Cardiac septum (tissue), 1 donor: ENCODE data around the gene ATL2. TPM values are rescaled to one million over a fixed set of nuclear protein-coding genes. Genes with fewer than 3 reads are reported as not detected.
"Not testable (repeated sequence)": the region's sequence is repeated elsewhere in the genome, so short reads cannot be mapped to it uniquely, and the experiment has no call there.

Experiments used
- DNase-seq: peaks from one replicate; pipeline ENCODE4 v3.0.0-alpha.2; 2020; ENCODE audit warnings: low spot score
- intact Hi-C: fragments of 100-400 bp; cut with DNase I; formaldehyde crosslinking; loops from one replicate; pipeline ENCODE4 v1.14.0; 2022
- total RNA-seq: library from RNA; stranded (reverse); fragmentation: NEBNext Ultra II Directional; extraction: Animal tissue kit (Norgen Biotek cat#: 25700); gene quantifications from one replicate; pipeline ENCODE4 v1.2.1, GENCODE V29; 2021
- donor health status: DM: no; HTN: no; CAD: no.

The ATL2 gene
- total RNA-seq, 1 donor from 2014 or later: 27.1 TPM

DNA sequence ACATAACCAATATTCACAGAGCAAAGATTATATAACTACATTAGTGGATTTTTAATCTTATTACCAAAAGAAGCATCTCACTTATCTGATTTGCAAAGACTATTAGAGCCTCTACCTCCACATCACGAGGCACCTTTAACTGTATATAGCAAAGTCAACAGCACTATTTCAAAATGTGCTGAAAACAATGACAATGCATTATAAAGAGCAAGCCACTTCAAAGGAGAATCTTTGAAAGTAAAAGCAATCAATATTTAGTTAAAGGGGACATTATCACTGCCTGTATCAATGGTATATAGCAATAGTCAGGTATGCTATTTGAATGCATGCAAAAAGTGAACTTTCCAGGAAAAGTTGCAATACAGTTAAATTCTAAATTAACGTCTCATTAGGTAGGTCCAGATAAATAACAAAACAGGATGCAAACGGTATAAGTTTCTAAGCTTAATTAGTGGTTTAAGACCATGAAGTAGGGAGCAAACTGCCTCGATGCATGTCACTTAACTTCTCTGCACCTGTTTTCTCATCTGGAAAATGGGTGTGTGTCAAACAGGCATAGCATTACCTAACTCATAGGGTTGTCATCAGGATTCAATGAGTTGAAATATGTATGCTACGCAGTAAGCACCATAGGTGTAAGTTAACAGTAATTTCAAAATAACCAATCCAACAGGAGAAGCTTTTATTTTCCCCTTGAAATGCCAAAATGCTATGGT is 31.6 kb downstream of the ATL2 start:
- DNase-seq: no peak
- intact Hi-C loops: no loop called here

DNA sequence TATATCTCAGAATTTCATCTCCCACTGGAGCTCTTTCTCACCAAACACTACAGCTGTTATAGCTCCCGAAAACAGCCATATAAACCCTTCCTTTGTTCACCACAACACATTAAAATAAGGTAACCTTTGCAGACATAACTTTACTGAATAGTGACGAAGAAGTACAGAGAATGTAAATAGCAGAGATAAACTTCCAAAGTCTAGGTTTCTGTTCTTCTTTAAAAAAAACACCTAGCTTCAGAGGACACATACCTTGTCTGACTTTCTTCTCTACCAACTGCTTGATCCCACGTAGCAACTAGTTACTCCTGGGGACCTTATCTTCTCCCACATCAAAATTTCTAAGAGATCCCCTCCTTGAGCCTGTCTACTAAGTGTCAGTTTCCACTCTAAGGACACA is 32.3 kb downstream of the ATL2 start:
- intact Hi-C loops: no loop called here
- DNase-seq: no peak

DNA sequence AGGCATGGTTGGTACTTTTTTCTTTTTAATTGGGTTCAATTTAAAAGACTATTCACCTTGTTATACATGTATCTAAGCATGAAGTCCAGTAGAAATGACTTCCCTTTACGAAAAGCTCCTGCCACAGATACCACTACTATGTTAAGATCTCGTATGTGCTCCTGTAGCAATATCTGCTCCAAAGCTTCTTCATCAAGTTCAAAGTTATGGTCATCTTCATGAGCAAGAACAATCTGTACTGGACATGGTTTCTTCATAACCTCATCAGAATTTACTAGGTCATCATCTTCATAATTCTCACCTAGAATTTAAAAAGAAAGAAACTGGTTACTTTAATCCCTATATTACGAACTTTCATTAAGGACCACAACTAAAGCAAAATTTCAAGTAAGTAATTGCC is 33.9 kb downstream of the ATL2 start:
- no peak for DNase-seq
- intact Hi-C loops: no loop called here

DNA sequence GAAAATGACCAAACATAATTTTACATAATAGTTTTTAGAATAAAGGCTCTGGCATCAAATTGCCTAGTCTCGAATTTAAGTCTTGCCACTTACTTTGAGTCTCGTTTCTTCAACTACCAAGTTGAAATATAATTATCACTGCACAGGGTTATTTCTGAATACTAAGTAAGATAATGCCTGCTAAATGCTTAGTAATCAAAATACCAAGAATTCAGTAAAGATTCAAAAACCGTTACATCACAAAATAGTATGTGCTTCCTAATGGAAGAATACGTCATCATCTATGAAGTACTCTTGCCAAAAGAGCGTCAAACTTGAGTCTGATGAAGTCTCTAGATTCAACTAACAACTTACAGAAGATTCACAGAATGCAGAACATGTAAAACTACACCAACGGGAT is 40.5 kb downstream of the ATL2 start:
- intact Hi-C loops: no loop called here
- no peak for DNase-seq

DNA sequence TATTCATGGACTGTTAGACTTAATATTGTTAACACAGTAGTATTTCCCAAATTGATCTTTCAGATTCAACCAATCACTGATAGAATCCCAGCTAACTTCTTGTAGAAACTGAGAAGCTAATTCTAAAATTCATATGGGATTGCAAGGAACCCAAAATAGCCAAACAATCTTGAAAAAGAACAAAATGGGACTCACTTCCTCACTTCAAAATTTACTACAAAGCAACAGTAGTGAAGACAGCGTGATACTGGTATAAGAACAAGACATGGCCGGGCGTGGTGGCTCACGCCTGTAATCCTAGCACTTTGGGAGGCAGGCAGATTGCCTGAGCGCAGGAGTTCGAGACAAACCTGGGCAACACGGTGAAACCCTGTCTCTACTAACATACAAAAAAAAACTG is 46.3 kb downstream of the ATL2 start:
- intact Hi-C loops: no loop called here
- DNase-seq: no peak

DNA sequence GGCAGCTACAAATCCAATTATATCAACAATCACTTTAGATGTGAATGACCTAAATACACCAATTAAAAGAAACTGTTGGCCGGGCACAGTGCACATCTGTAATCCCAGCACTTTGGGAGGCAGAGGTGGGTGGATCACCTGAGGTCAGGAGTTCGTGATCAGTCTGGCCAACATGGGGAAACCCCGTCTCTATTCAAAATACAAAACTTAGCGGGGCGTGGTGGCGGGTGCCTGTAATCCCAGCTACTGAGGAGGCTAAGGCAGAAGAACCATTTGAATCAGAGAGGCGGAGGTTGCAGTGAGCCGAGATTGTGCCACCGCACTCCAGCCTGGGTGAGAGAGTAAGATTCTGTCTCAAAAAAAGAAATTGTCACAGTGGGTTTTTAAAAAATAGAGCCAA is 49.5 kb downstream of the ATL2 start:
- intact Hi-C loops: no loop called here
- no peak for DNase-seq

DNA sequence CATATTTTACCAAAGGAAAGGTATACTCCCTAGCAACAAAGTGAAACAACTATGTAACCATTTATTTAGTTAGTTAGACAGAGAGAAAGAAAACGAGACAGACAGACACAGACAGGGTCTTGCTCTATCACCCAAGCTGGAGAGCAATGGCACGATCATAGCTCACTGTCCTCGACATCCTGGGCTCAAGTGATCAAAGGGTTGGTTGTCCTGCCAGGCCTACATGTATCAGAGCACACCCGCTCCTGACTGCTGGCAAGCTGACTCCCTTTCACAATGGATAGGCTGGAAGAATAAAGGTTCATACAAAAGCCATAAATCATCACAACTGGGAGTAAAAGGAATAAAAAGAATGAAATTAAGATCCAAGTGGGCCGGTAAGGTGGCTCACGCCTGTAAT is 53.5 kb downstream of the ATL2 start:
- no peak for DNase-seq
- intact Hi-C loops: no loop called here

DNA sequence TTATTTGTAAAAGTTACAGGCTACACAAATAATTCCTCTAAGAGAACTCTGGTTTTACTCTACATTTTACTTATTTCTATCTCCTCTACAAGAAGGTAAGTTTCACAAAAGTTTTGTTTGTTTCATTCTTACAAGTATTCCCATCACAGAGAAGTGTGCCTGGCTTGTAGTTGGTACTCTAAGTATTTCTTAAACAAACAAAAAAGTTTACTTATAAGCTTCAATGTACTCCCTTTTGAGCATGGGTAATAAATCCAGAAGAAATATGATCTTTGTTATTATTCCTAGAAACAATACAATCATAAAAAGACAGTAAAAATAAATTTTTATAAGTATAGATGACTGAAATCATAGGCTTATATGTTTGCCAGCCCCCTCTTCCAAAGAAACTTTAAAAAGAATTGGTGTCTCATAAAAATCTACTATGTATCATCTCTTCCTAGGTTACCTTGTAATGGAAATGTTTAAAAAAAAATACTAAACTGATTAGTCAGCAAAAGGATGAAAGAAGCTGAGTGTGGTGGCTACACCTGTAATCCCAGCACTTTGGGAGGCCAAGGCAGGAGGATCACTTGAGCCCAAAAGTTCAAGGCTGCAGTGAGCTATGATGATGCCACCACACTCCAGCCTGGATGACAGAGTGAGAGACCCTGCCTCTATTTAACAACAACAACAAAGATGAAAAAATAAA is 54.7 kb downstream of the ATL2 start:
- no peak for DNase-seq
- intact Hi-C loops: no loop called here

DNA sequence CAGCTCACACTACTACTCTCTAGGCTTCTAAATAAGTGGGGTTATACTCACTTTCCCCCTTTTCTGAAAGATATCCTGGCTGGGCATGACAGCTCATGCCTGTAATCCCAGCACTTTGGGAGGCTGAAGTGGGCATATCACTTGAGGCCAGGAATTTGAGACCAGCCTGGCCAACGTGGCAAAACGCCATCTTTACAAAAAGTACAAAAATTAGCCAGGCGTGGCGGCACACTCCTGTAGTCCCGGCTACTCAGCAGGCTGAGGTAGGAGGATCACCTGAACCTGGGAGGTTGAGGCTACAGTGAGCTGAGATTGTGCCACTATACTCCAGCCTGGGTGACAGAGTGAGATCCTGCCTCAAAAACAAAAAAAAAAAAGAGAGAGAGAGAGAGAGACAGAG is 57.8 kb downstream of the ATL2 start:
- intact Hi-C loops: loop anchor here (5.0 kb wide), 4 partner anchors 53 to 423 kb away; no protein-coding TSS in a partner anchor
- DNase-seq: not testable (repeated sequence)

DNA sequence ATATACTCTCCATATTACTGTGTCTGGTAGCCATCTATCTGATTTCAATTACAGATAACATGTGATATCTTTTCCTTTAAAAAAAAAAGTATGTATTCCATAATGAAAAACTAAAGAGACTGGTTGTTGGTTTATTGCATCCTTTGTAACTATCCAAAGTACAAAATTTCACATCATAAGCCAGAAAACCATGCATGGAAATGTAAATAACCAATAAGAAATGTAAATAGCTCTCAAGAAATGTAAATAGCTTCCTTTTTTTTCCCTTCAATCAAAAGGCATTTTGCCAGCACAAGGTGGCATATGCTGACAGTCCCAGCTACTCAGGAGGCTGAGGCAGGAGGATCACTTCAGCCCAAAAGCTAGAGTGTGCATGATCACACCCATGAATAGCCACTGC is 59.3 kb downstream of the ATL2 start:
- DNase-seq: no peak
- intact Hi-C loops: loop anchor here (5.0 kb wide), 4 partner anchors 55 to 425 kb away; no protein-coding TSS in a partner anchor

DNA sequence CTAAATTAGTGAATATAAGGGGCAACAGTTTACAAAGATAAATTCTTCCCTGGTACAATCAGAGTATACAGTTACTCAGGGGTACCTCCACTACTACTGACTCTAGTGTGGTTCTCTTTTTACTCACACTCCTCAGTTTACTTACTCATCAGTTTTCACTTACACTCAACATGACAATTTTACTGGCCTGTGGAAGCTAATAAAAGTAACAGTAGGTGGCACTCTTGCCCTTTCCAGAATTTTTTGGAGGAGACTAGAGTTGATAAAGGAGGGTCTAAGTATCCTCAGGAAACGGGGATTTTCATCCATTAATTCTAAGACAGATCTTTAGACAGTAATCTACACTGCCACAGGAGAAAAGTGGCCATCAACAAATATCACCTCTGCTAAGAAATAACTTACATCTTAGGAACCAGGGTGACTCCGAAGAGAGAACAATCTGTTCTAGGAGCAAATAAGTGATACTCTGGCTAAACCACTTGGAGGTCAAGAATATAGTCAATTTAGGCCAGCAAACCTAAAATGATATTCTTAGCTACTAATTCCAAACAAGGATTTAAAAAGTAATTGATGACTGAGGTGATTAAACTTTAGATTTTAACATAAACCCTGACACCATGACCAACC is 61.3 kb downstream of the ATL2 start:
- intact Hi-C loops: loop anchor here (5.0 kb wide), 4 partner anchors 56 to 426 kb away; no protein-coding TSS in a partner anchor
- no peak for DNase-seq

DNA sequence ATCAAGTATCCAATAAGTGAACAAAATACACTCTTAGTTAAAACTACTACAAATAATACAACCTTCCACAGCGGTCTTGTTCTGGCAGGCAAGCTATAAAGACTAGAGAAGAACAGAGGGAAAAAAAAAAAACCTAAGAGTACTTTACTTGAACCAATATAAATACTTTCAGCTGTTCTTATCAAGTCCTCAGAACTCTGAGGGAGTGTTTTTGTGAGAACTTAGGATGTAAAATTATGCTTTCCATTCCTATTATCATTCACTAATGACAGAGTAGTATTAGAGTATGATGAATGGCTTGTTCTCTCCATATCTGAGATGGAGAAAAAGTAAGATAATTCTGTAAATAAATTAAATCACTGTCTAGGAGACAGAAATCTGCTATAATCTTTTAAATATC is 68.3 kb downstream of the ATL2 start:
- intact Hi-C loops: no loop called here
- no peak for DNase-seq

DNA sequence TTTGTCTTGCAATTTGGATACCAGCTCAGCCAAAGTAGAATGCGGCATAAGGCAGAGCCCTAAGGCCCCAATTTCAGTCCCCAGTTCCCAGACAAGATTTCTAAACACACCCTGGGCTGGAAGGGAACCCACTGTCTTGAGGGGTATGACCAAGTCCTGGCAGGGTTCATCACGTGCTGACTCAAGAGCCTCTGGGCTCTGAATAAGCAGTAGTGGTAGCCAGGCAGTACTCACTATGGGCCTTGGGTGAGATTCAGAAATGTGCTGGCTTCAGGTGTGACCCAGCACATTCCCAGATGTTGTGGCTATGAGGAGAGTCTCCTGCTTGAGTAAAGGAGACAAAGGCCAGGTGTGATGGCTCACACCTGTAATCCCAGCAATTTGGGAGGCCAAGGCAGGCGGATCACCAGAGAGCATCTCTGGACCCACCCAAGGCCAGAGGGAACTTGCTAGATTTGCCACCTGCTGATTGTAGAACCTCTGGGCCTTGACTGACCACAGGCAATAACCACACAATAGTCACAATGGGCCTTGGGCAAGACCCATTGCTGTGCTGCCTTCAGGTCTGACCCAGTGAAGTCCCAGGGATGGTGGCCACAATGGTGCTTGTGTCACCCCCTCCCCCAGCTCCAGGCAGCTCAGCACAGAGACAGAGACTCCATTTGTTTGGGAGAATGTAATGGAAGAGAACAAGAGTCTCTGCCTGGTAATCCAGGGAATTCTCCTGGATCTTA is 74.9 kb downstream of the ATL2 start:
- intact Hi-C loops: no loop called here
- DNase-seq: no peak

DNA sequence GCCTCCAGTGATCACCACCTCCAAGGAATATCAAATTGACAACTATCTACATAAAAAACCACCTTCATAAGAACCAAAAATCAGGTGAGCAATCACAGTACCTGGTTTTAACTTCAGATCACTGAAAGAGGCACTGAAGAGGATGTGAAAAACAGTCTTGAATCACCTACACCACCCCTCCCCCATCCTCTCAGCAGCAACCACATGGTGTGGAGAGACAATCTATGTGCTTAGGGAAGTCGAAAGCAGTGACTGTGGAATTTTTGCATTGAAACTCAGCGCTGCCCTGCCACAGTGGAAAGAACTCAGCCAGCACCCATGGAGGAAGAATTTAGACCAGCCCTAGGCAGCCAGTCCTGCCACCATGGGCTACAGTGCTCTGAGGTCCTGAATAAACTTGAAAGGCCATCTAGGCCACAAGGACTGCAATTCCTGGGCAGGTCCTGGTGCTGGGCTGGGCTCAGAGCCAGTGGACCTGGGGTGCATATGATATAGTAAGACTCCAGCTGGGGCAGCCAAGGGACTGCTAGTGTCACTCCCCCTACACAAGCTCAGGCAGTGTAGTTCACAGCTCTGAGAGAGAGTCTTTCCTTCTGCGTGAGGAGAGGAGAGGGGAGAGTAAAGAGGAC is 75.6 kb downstream of the ATL2 start:
- DNase-seq: no peak
- intact Hi-C loops: no loop called here

DNA sequence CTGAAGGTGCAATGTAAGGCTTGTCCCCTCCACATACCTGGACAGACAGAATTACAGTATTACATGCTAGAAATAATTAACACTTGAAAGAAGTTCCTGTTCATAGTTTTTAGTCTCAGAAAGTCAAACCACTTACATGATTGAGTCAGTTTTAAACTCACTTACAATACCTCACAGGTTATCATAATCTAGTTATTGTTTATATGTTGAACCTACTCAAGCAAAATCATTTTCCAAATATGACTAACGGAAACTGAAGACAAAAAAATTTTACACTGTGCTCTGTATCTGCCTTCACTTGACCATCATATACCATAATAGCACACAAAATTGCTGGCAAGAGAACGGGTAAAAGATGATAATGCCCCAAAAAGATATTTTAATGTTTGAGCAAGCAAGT is 78.5 kb downstream of the ATL2 start:
- DNase-seq: no peak
- intact Hi-C loops: no loop called here

DNA sequence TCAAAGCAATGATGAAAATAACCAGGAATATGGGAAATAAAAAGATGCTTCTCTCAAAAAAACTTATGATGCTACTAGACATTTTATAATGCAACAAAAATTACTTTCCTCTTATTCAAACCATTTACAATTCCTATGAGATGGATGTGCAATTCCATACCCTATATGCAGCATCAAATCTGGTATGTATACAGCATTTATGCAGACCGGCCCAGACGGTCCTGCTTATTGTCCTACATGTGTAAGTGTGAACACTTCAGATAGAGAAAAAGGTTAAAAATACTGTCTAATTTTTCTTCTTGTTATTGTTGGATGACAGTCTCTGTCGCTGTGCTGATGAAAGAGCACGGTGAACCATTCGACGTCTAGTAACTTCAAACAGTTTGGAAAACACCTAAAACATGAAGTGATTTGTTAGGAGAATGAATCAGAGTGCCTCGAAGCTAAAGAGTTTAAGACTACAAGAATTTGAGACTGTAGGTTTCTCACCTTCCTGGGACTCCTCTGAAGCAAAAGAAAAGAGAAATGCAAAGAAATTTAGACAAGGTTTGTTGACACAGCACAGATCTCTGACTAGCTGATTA is 80.8 kb downstream of the ATL2 start:
- intact Hi-C loops: no loop called here
- DNase-seq: no peak

DNA sequence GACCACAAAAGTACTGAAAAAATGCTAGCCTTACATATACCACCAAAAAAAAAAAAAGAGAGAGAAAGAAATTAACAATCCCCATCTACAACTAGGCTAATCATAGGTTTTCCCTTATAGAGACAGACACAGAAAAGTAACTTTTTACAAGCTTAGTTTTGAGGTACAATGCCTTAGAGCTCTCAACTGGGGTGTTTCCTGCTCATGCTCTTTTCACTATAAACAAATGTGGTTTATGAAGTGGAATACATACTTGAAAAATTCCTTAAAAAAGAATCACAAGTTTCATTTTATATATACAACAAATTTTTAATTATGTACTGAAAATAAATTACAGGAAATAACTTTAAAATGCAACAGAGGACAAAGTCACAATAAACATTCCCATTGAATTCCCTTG is 82.5 kb downstream of the ATL2 start:
- intact Hi-C loops: no loop called here
- DNase-seq: no peak

DNA sequence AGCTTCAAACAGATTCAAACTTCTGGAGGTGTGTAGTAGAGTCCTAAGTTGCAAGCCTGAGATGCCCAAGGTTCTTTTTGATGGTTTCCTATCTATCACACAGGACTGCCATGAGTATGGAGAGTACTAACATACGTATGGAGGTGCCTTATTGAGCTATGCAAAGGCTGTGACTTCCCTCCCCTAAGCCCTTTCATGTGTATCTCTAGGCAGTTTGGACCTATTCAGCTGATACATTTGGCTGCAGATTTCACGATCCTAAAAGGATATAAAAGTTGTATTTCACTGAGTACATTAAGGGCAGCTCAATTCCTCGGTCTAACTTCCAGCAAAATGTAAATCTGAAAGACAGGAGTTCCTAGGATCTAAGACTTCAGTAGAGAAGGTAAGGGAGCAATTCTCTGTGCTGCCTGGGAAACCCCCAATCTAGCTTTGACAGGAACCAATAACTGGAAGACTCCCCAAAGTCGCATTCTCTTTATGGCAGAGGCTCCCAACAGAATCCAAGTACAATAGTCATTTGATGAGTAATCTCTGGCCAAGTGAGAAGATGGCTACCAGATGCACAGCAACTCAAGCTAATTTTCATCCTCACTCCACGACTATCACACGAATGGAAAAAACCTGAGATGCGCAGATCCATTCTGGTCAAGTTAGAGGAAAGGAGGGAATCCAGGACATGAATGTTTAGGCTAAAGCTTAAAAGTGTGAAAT is 83.8 kb downstream of the ATL2 start:
- no peak for DNase-seq
- intact Hi-C loops: no loop called here

DNA sequence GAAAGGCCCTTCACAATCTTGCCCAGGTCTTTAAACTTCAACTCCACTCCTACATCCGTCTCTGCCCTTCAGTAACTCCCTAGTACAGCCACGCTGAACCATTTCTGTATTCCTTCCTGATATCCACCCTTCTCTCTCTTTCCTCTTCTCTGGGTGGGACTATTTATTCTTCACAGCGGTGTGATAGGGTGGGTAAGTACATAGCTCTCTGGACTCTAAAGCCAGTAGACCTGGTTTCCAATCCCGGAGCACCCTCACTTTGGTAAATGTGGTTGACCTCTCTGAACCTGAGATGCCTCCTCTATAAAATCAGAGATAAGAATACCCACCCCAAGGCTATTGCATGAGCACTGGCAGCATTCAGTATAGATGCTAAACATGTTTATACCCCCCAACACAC is 86.7 kb downstream of the ATL2 start:
- intact Hi-C loops: no loop called here
- no peak for DNase-seq
